NOMO-1 (cell line): ENCODE measurements around the gene RPL35.
A peak's percentile ranks its signal among the peaks of the same experiment; 100 is the strongest.
"Not testable (repeated sequence)": the region's sequence is repeated elsewhere in the genome, so short reads cannot be mapped to it uniquely, and the experiment has no call there.

ENCODE experiments used
- DNase-seq, 2 experiments: peaks; one replicate each; lab custom pipeline; 2025; ENCODE audit not compliant: unreplicated experiment in 2 of 2; lab: John Stamatoyannopoulos, UW

The RPL35 gene

DNA sequence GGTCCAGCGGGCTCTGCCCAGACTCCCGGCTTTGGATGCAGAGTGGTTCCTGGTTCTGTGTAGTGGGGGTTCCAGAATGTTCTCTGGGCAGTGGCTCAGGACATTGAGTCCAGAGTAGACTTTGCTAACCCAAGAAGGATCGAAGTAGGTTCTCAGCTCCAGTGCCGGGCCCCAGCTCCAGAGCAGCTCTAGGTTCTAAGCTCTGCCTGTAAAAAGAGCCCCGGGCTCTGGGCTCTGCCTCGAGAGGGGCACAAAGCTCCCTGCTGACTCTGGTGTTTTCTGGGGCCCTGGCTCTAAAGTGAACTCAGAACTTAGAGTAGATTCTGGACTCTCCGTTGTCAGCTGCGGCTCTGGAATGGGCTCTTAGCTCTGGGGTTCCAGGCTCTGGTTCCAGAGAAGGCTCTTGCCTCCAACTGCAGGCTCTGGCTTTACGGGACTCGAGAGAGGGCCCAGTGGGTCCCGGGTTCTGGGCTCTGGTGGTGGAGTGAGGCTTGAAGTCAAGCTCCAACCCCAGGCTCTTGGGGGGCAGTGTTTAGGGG, 8.1 kb downstream of the RPL35 start:
- DNase-seq = no peak

- DNase-seq = peak; percentile 67 to 79
Observed at GRCh38 chr9:124852829-124853531, 8.8 kb downstream of the RPL35 start, which contains the start of gene WDR38. Gene WDR38, plus strand, starts transcription at chr9:124853460. Its CDS starts 72 bp downstream, at chr9:124853532.

GRCh38 chr9:124852121-124852828, 9.5 kb downstream of the RPL35 start:
- no peak for DNase-seq

GRCh38 chr9:124849801-124850200, 12.0 kb downstream of the RPL35 start:
- DNase-seq = no peak

- DNase-seq = no peak
Observed at GRCh38 chr9:124846969-124847368, 14.8 kb downstream of the RPL35 start.

DNA sequence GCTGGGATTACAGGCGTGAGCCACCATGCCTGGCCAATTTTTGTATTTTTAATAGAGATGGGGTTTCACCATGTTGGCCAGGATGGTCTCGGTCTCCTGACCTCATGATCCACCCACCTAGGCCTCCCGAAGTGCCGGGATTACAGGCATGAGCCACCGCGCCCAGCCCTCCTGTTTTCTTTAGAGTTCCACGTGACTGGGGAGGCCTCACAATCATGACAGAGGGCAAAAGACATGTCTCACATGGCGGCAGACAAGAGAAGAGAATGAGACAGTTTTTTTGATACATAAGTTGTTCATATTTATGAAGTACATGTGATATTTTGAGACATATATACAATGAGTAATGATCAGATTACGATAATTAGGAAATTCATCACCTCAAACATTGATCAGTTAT, 15.3 kb downstream of the RPL35 start:
- DNase-seq = not testable (repeated sequence)

GRCh38 chr9:124844291-124844690, 17.5 kb downstream of the RPL35 start:
- no peak for DNase-seq

DNA sequence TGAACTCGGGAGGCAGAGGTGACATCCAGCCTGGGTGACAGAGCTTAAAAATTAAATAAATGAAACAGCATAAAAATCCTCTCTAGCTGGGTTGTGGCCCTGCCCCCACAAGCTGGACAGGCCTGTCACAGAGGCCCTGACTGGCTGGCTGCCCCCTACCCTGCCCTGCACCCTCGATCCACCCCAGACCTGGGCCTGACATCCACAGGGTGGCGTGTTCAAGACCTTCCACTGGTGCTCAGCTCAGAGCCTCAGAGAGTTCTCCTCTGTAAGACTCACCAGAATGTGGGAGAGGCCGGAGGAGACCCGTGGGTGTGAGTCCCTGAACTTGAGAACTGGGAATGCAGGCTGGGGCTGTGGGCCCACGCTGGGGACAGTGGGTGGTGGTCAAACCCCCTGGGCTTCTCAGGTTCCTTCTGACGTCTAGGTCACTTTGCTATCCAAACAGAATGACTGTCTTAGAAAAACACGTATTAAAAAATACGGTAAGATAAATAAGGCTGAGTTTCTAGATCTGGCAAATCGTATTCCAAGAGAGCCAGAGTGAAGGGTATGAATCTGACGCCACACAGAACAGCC, 18.2 kb downstream of the RPL35 start:
- no peak for DNase-seq

DNA sequence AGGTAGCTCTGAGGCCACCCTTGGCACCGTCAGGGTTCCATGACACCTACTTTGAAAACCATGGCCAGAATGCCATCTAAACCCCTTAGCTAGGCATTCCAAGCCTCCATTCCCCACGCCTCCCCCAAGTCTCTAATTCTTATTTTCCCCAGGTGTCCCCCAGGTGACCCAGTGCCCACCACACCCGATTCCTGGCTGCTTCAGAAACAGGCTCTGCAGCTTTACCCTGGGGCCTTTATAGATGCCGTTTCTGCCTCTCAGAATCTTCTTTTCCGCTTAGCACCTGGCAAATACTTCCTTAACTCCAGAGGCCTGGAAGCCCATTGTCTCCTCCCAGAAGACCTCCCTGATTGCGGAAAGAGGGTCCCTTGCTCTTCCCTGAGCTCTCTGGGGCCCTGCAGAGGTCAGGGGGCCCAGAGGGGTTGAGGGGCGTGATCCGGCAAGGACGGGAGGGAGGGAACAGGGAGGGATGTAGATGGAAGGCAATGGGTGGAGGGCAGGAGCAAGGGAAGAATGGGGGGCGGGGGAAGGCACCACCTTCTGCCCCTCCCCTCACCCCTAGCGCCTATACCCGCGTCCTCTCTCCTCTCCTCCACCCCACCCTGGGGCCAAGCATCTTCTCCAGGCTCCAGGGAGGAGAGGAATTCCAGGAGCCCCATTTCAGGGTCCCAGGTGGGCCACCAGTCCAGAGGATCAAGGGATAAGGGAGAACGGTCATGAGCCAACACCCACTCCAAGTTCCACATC, 20.5 kb downstream of the RPL35 start:
- no peak for DNase-seq

DNA sequence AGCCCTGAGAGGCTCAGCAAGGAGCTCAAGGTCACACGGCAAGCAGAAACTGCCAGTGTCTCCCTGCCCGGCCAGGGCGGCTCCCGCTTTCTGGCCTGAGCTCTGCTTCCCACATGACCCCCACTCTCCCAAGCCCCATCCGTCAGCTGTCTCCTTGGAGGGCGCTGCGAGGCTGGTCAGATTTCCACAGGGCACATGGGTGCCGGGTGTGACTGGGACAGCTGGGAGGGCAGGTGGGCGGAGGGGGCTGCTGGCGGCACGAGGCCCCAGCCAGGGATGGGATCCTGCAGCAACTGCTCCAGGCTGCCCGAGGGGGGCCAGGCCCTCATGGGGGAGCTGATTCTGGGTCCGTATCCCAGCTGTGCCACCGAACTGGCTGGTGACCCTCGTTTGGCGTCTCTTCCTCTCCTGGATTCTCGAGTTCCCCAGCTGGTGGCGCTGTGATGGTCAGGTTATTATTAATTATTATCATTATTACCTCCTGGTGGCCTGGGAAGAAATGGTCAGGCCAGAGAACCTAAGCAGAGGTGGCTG, 21.4 kb downstream of the RPL35 start:
- no peak for DNase-seq

DNA sequence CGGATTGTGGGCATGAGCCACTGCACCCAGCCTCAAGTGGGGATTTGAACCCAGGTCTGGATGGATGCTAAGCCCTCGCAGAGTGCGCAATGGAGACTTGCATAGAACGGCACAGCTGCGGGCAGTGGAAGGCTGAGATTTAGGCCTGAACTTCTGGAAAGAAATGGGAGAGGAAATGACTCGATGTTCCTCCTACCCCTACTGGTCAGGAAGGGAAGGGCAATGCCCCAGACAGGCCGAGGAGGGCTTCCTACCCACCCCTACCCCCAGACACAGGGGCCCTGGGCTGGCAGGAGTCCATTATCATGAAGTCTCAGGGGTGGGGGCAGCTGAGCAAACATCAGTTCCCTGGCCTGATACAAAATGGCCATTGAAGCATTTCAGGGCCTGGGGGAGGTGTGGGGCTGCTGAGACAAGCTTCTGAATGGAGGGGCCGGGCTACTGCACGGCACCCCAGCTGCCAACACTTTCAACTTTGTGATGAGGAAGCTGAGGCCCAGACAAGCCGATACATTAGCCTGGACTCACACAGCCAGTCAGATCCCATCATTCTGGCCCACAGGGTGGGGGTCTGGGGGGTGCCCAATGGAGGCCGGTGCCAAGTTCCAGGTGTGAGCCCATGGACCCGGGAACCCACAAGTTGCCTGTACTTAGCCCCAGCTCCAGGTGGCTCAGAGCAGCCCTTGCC, 22.0 kb downstream of the RPL35 start:
- no peak for DNase-seq

DNA sequence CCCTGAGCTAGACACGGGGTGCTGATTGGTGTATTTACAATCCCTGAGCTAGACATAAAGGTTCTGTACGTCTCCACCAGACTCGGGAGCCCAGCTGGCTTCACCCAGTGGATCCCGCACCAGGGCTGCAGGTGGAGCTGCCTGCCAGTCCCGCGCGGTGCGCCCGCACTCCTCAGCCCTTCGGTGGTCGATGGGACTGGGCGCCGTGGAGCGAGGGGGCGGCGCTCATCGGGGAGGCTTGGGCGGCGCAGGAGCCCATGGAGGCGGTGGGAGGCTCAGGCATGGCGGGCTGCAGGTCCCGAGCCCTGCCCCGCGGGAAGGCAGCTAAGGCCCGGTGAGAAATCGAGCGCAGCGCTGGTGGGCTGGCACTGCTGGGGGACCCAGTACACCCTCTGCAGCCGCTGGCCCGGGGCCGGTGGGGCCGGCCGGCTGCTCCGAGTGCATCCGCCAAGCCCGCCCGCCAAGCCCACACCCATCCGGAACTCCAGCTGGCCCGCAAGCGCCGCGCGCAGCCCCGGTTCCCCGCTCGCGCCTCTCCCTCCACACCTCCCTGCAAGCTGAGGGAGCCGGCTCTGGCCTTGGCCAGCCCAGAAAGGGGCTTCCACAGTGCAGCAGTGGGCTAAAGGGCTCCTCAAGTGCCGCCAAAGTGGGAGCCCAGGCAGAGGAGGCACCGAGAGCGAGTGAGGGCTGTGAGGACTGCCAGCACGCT, 23.0 kb downstream of the RPL35 start:
- not testable (repeated sequence) for DNase-seq

GRCh38 chr9:124838132-124838531, 23.6 kb downstream of the RPL35 start:
- not testable (repeated sequence) for DNase-seq

DNA sequence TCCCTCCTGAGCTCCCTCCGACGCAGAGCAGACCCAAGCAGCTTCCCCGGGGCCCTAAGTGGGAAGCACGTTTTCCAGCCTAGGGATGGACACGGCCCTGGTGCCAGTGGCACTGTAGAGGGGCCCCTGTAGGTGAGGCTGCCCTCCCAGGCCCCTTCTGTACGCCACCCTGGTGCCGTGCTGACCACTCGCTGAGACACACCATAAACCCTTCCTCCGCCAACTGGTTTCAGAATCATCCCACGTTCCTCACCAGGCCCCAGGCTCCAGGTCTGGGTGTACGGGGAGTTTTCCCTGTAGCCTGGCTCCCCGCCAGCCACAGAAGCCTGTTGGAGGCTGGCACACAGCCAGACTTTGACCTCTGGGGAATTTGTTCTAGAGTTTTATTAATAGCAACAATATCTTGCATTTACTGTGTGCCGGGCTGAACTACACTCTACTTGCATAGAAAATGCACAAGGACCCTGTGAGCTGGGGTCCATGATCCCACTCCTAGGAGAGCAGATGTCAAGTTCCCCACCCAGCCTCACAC, 26.7 kb downstream of the RPL35 start:
- no peak for DNase-seq

GRCh38 chr9:124834591-124834990, 27.2 kb downstream of the RPL35 start:
- no peak for DNase-seq

DNA sequence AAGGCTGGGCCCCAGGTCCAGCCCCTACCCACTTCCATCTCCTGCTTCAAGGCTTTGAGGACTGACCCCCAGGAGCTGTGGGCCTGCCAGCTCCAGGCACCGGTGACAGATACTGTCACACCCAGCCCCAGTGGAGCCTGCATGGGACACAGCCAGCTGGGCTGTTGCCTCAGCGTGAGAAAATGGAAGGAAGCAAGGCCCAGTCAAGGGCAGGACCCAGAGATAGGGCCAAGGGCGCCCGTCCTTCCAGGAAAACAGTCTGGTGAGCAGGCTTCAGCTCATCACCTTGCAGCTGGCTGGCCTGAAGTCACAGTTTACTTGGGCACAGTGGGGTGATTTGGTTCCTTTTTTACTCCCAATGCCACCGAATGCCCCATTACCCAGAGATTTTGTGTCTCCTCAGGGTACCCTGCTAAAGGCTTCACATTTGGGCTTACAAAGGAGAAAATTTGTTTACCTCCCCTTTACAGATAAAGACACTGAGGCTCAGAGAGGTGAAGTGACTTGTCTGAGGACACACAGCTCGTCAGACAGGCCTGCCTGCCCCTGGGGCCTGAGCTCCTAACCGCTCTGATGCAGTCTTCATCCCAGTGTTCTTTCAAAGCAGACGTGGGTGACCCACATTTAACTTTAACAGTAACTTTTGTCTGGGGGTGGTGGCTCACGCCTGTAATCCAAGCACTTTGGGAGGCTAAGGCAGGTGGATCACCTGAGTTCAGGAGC, 30.0 kb downstream of the RPL35 start:
- no peak for DNase-seq

DNA sequence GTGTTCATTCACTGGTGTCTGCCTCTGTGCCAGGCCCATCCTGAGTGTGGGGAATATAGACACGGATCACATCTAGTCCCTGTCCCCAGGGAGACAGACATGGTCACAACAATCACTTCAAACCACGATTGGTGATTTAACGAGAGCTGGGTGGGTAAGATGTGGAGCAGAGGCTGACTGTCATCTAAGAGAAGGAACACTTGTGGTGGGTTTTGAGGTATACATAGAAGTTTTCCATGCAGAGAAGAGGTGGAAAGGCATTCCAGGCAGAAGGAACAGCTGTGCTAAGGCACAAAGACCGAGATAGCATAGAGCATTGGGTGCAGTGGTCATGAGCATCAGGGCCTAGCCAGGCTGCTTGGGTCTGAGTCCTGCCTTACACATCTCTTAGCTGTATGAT, 31.2 kb downstream of the RPL35 start:
- no peak for DNase-seq

DNA sequence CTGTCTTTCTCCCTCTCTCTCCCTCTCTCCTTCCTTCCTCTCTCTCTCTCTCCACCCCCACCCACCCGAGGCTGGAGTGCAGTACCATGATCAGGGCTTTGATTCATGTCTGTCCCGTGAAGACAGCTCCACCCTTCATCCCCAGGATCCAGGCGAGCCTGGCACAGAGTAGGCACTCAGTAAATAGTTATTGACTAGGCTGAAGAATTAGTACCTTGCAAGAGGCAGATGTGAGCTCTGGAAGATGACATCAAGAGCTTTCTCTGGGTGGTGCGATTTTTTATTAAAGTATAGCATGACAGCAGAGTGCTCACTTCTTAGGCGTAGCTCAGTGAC, 32.5 kb downstream of the RPL35 start:
- DNase-seq = no peak
